IgD-negative memory B cell (primary cell): ENCODE results near the gene PTPN2. TPM values are rescaled to one million over a fixed set of nuclear protein-coding genes. Genes with fewer than 3 reads are reported as not detected.

ENCODE experiments used
- H3K27ac Mint-ChIP-seq, 3 donors: one replicate each; pipeline ENCODE4 v1.8.0; 2020 to 2022; ENCODE audit warnings: mild to moderate bottlenecking in 3 of 3, mixed read lengths in 3 of 3, moderate library complexity in 1 of 3
- H3K27me3 Mint-ChIP-seq: one replicate; pipeline ENCODE4 v1.8.0; 2021; ENCODE audit warnings: mixed read lengths
- H3K36me3 Mint-ChIP-seq: one replicate; pipeline ENCODE4 v1.8.0; 2020; ENCODE audit warnings: mild to moderate bottlenecking, mixed read lengths
- H3K4me1 Mint-ChIP-seq, 3 donors: one replicate each; pipeline ENCODE4 v1.8.0; 2020 to 2022; ENCODE audit warnings: mixed read lengths in 3 of 3, mild to moderate bottlenecking in 1 of 3
- H3K4me3 Mint-ChIP-seq, 4 donors: one replicate each; pipeline ENCODE4 v1.8.0; 2020 to 2022; ENCODE audit warnings: mild to moderate bottlenecking in 4 of 4, mixed read lengths in 4 of 4, moderate library complexity in 3 of 4
- H3K9me3 Mint-ChIP-seq, 3 donors: one replicate each; pipeline ENCODE4 v1.8.0; 2020 to 2021; ENCODE audit warnings: mixed read lengths in 3 of 3, mild to moderate bottlenecking in 1 of 3
- polyA plus RNA-seq: library from polyadenylated mRNA; unstranded; fragments of 300-500 nt; fragmentation: Illumina TruSeq; gene quantifications from one replicate; pipeline ENCODE4 v1.2.3, GENCODE V29; 2021

PTPN2 gene
- polyA plus RNA-seq = 97.8 TPM

DNA sequence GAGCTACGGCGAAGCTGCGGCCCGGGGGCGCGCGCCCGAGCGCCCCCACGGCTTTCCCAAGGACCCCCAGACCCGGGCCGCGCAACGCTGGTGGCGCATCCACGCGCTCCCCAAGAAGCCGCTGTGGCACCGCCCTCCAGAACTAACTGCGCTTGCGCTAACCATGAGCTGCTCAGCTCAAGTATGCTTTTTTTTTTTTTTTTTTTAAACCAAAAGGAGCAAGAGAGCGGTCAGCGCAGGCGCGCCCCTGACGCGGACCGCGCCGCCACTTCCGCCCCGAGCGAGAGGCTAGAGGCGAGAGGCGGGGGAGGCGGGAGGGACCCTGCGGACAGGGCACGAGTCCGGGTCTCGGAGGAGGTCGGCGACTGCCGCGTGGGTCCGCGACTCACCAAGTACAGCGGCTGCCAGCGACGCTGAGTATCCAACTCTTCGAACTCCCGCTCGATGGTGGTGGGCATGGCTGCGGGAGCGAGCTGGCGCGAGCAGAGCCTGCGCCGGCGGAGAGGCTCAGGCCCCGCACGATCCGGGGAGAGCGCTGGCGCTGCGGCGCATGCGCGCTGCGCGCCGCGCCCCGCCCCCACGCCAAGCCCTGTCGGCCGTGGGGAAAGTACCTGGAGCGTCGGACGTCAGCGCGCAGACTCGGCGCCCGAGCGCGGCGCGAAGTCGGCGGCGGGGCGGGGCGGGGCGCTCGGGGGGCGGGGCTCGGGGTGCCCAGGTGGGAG lies at the start of gene PTPN2:
PTPN2 (minus strand) TSS at position 554 of the 722 bp plus-strand sequence; CDS start at position 458, 96 bp downstream.
- Mint-ChIP-seq H3K9me3 (no peaks in the 10 kb centered on the region), H3K4me3 (peak within 1 kb of the TSS; percentile 92 to 98 (median 94)), H3K36me3 (no peaks in the 10 kb centered on the region), H3K27me3 (no peaks in the 10 kb centered on the region), H3K4me1 (peaks cover 61 to 75% (median 62%) of the 10 kb centered on the region in 3 donors), H3K27ac (peak within 1 kb of the TSS; percentile 95 to 99 (median 97))

DNA sequence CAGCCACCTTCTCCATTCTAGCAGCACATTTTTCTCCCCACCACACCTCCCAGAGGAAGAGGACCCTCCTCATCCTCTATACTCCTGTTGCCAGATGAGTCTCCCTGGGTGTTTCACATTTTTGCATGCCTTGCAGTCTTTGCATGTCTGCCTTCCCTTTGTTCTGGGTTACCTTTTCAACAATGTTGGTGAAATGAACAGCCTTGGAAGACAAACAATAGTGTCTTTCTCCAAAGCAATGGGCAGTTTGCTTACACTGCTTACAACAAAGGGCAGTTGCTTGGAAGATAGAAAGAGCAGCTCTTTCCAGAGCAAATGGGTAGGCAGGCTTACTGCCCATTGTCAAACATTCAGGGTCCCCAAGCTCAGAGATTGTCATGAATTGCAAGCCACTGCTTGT lies 49.3 kb upstream of the PTPN2 start:
- peaks cover 0 to 3% (median 3%) of the 10 kb centered on the region in 3 donors for H3K4me1 Mint-ChIP-seq
- H3K36me3 Mint-ChIP-seq = no peaks in the 10 kb centered on the region
- no peaks in the 10 kb centered on the region for H3K27me3 Mint-ChIP-seq
- H3K4me3 Mint-ChIP-seq = no peak overlapping the region
- no peak overlapping the region for H3K27ac Mint-ChIP-seq
- no peaks in the 10 kb centered on the region for H3K9me3 Mint-ChIP-seq

DNA sequence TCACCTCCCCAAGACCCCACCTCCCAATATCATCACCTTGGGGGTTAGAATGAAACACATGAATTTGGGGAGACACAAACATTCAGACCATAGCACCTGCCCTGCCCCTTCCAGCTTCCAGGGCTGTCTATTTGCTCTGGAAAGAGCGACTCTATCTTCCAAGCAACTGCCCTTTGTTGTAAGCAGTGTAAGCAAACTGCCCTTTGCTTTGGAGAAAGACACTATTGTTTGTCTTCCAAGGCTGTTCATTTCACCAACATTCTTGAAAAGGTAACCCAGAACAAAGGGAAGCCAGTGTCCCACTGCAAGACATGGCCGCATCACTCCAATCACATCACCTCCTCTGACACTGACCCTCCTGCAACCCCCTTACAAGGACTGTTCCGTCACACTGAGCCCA lies 46.9 kb upstream of the PTPN2 start:
- H3K36me3 Mint-ChIP-seq = no peaks in the 10 kb centered on the region
- no peaks in the 10 kb centered on the region for H3K27me3 Mint-ChIP-seq
- no peak overlapping the region for H3K27ac Mint-ChIP-seq
- H3K9me3 Mint-ChIP-seq = no peaks in the 10 kb centered on the region
- H3K4me1 Mint-ChIP-seq = peaks cover 0 to 3% (median 3%) of the 10 kb centered on the region in 3 donors
- H3K4me3 Mint-ChIP-seq = no peak overlapping the region

DNA sequence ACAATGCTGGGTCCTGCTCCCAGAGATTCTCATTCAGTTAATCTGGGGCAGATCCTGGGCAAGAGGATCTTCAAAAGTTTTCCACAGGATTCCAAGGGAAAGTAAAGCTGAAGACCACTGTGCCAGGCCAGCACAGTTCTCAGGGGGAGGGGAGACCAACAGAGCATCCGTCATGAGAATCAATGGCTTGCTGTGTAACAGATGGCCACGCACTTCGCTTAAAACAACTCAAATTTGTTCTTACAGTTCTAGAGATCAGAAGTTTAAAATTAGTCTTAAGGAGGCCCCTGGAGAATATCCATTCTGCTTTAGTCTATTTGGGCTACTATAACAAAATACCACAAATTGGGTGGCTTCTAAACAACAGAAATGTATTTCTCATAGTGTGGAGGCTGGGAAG lies 46.3 kb upstream of the PTPN2 start:
- H3K4me1 Mint-ChIP-seq = peaks cover 0 to 3% (median 3%) of the 10 kb centered on the region in 3 donors
- no peaks in the 10 kb centered on the region for H3K27me3 Mint-ChIP-seq
- no peak overlapping the region for H3K4me3 Mint-ChIP-seq
- H3K36me3 Mint-ChIP-seq = no peaks in the 10 kb centered on the region
- no peaks in the 10 kb centered on the region for H3K9me3 Mint-ChIP-seq
- H3K27ac Mint-ChIP-seq = no peak overlapping the region

DNA sequence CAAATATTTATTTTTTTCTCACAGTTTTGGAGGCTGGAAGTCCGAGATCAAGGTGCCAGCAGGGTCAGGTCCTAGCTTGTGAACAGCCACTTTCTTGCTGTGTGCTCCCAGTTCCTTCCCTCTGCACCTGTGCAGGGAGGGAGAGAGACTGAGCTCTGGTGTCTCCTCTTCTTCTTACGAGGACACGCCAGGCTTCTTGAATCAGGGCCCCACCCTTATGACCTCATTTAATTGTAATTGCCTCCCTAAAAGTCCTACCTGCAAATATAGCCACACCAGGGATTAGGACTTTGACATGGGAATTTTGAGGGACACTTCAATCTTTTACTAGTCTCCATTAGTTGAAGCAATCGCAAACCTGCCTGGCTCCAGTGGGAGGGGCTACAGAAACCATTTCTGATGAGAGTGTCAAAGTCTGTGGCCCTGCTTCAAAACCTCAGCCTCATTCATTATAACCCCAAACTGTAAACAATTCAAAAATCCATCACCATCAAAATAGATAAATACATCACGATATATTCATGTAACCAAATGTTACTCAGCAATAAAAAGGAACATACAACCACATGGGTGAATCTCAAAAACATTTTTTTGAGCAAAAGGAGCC lies 45.5 kb upstream of the PTPN2 start:
- H3K27me3 Mint-ChIP-seq = no peaks in the 10 kb centered on the region
- no peaks in the 10 kb centered on the region for H3K9me3 Mint-ChIP-seq
- no peak overlapping the region for H3K27ac Mint-ChIP-seq
- no peak overlapping the region for H3K4me3 Mint-ChIP-seq
- H3K36me3 Mint-ChIP-seq = no peaks in the 10 kb centered on the region
- H3K4me1 Mint-ChIP-seq = peaks cover 0 to 2% (median 2%) of the 10 kb centered on the region in 3 donors

DNA sequence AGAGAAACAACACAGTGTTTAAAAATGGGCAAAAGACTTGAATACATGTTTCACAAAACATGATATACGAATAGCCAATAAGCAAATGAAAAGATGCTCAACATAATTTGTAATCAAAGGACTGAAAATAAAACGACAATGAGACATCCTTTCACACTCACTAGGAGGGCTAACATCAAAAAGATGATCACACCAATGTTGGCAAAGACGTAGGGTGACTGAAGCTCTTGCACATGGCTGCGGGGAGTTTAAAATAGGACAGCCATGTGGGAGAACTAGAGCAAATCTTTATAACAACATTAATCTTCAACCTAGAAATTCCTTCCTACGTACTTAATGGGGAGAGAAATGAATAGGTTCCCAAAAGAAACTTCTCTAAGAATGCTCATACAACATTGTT lies 44.6 kb upstream of the PTPN2 start:
- Mint-ChIP-seq H3K27me3 (no peaks in the 10 kb centered on the region), H3K27ac (no peak overlapping the region), H3K9me3 (no peaks in the 10 kb centered on the region), H3K4me3 (no peak overlapping the region), H3K4me1 (no peaks in the 10 kb centered on the region), H3K36me3 (no peaks in the 10 kb centered on the region)

DNA sequence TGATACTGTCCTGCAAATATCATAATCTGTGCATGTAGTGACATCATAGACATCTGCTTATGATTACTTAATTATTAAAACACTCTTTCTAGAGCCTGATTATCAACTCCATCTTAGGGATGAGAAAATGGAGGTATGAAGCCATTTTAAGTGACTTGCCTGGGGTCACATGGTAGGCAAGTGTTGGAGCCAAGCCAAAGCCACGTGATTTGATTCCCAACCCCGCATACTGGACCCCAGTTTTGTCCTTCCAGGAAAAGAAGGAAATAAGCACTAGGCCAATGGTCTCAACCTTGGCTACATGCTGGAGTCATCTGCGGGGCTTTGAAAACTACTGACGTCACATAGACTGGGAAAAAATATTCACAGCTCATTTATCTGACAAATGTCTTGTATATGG lies 44.2 kb upstream of the PTPN2 start:
- H3K36me3 Mint-ChIP-seq = no peaks in the 10 kb centered on the region
- H3K4me1 Mint-ChIP-seq = no peaks in the 10 kb centered on the region
- no peak overlapping the region for H3K27ac Mint-ChIP-seq
- H3K4me3 Mint-ChIP-seq = no peak overlapping the region
- no peaks in the 10 kb centered on the region for H3K9me3 Mint-ChIP-seq
- no peaks in the 10 kb centered on the region for H3K27me3 Mint-ChIP-seq

DNA sequence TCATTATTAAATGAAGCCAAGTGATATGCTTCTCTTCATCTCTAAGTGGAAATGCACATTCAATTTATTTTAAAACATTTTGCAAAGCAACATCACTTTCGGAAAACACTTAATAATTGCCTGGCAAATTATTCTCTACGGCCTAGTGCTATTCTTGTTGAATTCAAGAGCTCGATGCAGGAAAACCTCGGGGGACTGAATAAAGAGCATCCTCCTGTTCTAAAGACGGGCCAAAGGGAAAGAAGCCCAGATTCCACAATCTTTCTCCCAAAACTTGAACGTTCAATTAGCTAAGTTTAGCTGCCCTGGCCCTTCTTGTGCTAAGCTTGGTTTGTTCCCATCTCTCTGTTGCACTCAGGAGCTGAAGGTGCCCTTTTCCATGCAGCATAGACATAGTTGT lies 40.6 kb upstream of the PTPN2 start:
- no peaks in the 10 kb centered on the region for H3K9me3 Mint-ChIP-seq
- H3K27ac Mint-ChIP-seq = no peak overlapping the region
- H3K27me3 Mint-ChIP-seq = no peaks in the 10 kb centered on the region
- no peak overlapping the region for H3K4me3 Mint-ChIP-seq
- H3K36me3 Mint-ChIP-seq = no peaks in the 10 kb centered on the region
- H3K4me1 Mint-ChIP-seq = no peaks in the 10 kb centered on the region

DNA sequence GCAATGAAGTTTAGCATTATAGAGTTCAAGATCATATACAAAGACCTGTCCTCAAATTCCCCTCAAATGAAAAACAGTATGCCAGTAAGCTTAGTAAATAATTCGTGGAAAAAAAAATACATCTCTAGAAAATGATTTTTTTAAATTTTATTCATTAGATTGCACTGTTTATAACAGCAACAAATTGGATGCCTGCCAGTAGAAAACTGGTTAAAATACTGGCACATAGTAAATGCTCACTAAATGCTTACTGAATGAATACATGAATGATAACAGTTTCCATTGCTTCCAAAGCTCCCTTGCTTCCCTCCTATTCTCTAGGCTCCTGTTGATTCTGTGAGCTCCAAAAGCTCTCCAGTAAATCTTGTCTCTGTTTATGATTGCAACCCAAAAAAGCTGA lies 38.2 kb upstream of the PTPN2 start:
- Mint-ChIP-seq H3K9me3 (no peaks in the 10 kb centered on the region), H3K36me3 (no peaks in the 10 kb centered on the region), H3K27ac (no peak overlapping the region), H3K4me1 (no peaks in the 10 kb centered on the region), H3K27me3 (no peaks in the 10 kb centered on the region), H3K4me3 (no peak overlapping the region)

DNA sequence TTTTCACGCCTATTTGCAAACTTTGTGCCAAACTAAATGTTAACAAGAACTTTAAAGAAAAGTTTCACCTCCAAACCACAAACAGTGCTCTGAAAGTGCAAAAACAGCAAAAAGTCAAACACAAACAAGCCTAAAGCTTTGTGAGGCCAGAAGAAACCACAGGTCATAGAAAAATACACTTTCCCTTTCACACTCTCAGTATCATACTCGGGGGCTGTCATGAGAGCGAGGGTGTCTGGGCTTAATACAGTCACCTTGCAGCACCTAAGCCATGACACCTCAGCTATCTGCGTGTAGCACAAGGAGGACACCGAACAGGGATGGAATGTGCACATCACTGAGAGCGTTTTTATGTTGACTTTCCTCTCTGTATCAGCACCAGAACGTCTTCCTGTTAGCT lies 37.1 kb upstream of the PTPN2 start:
- no peaks in the 10 kb centered on the region for H3K4me1 Mint-ChIP-seq
- no peaks in the 10 kb centered on the region for H3K36me3 Mint-ChIP-seq
- no peaks in the 10 kb centered on the region for H3K27me3 Mint-ChIP-seq
- H3K4me3 Mint-ChIP-seq = peak overlapping the region in 1 of 4 donors; percentile 11
- H3K27ac Mint-ChIP-seq = no peak overlapping the region
- H3K9me3 Mint-ChIP-seq = no peaks in the 10 kb centered on the region

DNA sequence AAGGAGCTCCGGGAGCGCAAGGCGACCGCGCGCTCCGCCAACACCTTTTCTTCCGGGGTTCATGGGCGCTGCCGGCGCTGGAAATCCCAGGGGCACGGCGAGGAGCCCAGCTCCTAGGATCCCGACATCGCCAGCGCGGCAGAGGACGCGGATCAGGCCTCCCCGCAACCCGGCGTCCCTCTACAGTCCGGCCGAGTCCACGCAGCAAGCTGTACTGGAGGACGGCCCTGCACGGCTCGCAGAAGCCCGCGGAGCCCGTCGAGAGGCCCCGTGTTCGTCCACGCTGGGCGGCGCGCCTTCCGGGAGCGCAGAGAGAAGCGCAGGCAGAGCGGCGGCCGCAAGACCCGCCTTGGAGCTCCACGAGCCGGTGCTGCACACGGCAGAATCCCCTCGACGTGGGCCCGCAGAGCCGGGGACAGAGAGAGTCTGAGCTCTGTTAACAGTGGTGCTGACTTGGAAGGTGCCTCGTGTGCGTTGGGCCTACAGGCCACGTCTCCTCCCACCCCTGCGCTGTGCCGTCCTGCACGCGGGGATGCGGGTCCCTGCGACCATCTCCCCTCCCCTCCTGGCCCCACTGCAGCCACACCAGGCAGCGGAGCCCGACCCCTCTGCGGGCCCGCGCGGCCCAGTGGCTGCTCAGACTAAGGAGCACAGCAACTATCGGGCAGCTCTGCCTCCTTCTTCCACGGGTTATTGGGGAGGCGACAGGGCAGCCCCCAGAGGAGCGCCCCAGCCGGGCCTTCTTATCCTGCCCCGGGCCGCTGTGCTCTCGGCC lies 28.1 kb upstream of the PTPN2 start:
- H3K4me3 Mint-ChIP-seq = peak overlapping the region in 1 of 4 donors; percentile 15
- peaks cover 2% of the 10 kb centered on the region for H3K27me3 Mint-ChIP-seq
- no peak overlapping the region for H3K27ac Mint-ChIP-seq
- H3K4me1 Mint-ChIP-seq = peaks cover 2 to 8% (median 3%) of the 10 kb centered on the region in 3 donors
- no peaks in the 10 kb centered on the region for H3K36me3 Mint-ChIP-seq
- H3K9me3 Mint-ChIP-seq = peaks cover 0 to 6% (median 0%) of the 10 kb centered on the region in 3 donors

DNA sequence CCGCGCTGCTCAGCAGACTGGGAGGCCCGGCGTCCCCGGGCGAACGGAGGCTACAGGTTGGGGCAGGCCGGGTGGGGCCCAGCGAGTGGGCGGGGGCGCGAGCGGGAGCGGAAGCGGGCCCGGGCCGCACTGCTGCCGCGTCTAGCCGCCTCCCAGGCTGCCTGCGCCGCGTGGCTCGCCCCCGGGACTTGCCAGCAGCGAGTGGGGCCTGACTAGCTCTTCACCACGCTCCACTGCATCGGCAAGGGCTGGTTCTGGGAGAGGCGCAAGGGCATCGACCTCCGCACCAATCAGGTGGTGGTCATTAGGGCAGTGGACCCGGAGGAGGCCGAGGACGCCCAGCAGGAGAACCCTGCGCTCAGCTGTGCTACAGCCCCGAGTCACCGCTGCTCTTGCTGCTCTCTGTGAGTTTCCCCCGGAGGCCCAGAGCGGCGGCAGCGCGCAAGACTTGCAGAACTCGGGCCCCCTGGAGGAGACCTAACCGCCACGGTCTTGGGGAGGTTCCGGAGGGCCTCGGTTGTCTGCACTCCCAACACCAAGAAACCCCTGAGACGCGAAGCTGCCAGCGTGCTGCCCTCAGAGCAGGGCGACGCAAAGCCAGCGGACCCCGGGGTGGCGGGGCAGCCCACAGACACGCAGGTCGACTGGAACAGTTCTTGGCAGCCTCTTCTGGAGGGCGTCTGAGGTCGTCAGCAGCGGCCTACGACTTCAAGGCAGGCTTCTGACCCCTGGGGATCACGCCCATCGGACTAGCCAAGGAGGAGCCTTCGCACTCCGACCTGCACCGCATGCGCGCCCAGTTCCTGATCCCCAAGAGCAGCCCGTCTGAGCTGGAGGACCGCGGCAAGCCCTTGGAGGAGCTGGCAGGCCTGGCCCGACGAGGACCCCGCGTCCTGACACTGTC lies 27.2 kb upstream of the PTPN2 start:
- H3K4me1 Mint-ChIP-seq = peaks cover 2 to 8% (median 3%) of the 10 kb centered on the region in 3 donors
- no peaks in the 10 kb centered on the region for H3K36me3 Mint-ChIP-seq
- H3K27ac Mint-ChIP-seq = no peak overlapping the region
- H3K4me3 Mint-ChIP-seq = peak overlapping the region; percentile 68 to 85 (median 78)
- H3K27me3 Mint-ChIP-seq = peaks cover 8% of the 10 kb centered on the region
- H3K9me3 Mint-ChIP-seq = peaks cover 0 to 6% (median 0%) of the 10 kb centered on the region in 3 donors

DNA sequence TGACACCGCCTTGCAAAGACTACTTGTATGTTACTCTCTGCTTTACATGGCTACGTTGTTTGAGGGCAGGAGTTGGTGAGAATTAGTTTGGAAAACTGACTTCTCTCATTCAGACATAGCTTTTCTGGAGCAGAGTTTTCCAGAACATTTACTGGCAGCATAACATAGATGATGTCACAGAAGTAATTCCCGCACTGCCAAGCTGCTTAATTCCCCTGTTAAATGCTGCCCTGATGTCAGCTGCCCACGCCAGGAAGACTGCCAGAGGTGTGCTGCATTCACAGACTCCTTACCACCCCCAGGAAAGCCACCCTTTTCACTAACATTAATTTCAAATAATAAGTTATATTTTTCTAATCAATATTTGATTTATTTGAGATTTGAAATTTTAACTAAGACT lies 24.7 kb upstream of the PTPN2 start:
- Mint-ChIP-seq H3K36me3 (no peaks in the 10 kb centered on the region), H3K4me1 (peaks cover 2 to 8% (median 3%) of the 10 kb centered on the region in 3 donors), H3K9me3 (peaks cover 0 to 2% (median 0%) of the 10 kb centered on the region in 3 donors), H3K27ac (no peak overlapping the region), H3K4me3 (no peak overlapping the region), H3K27me3 (peaks cover 8% of the 10 kb centered on the region)

DNA sequence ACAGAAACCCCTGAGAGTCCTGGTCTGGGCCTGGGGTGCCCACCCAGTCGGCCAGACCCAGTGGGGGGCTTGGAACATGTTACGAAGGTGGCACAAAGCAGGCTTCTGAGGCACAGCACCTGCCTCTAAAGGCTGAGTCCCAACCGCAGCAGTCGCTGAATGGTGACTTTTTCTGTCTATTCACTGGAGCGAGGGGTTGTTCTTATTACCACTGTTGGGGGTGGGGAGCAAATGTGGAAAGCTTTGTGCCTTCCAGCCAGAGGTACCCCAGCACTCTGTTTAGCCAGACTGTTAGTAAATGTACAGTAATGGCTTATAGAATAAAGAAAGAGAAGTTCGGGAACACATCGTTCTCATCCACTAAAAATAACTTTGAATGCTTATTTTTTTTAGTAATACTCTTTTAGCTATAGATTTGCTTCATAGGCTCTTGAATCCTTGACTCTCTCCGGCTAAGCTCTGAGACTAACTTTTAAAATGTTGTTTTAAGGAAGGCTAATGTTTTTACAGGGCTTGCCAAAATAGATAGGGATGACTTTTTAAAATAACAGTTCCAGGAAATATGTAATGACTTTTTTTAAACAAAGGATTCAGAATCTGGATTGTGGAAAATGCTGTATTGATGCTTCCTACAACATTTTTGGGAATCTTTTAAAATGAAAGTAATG lies 23.4 kb upstream of the PTPN2 start:
- H3K27me3 Mint-ChIP-seq = peaks cover 8% of the 10 kb centered on the region
- H3K36me3 Mint-ChIP-seq = no peaks in the 10 kb centered on the region
- H3K9me3 Mint-ChIP-seq = no peaks in the 10 kb centered on the region
- no peak overlapping the region for H3K27ac Mint-ChIP-seq
- peaks cover 2 to 5% (median 2%) of the 10 kb centered on the region in 3 donors for H3K4me1 Mint-ChIP-seq
- no peak overlapping the region for H3K4me3 Mint-ChIP-seq
